Measurements from ENCODE around the gene SDK1. TPM values are rescaled to one million over a fixed set of nuclear protein-coding genes. Genes with fewer than 3 reads are reported as not detected.

The SDK1 gene
- total RNA-seq, 4 donors from 2014 or later: 1.2 to 1.8 (median 1.5) TPM

GRCh38 chr7:4000934-4001333 is 699.9 kb downstream of the SDK1 start:
- DNase-seq (no peak), ATAC-seq (no peak)
- intact Hi-C loops (cut with DNase I; ENCODE audit: low total_unique reads): no loop called here
- no peak for TF ChIP-seq POLR2A (IDR thresholded peaks at IDR 0.05)
- TF ChIP-seq, protein P1, sequence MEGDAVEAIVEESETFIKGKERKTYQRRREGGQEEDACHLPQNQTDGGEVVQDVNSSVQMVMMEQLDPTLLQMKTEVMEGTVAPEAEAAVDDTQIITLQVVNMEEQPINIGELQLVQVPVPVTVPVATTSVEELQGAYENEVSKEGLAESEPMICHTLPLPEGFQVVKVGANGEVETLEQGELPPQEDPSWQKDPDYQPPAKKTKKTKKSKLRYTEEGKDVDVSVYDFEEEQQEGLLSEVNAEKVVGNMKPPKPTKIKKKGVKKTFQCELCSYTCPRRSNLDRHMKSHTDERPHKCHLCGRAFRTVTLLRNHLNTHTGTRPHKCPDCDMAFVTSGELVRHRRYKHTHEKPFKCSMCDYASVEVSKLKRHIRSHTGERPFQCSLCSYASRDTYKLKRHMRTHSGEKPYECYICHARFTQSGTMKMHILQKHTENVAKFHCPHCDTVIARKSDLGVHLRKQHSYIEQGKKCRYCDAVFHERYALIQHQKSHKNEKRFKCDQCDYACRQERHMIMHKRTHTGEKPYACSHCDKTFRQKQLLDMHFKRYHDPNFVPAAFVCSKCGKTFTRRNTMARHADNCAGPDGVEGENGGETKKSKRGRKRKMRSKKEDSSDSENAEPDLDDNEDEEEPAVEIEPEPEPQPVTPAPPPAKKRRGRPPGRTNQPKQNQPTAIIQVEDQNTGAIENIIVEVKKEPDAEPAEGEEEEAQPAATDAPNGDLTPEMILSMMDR (IDR thresholded peaks at IDR 0.05 in 4 of 5, conservative IDR thresholded peaks at IDR 0.05 in 1 of 5): no peak
- Histone ChIP-seq H3K27ac (no peak overlapping the region), H3K4me3 (no peak overlapping the region), H3K9me3 (no peaks in the 10 kb centered on the region), H3K36me3 (no peaks in the 10 kb centered on the region), H3K4me1 (no peaks in the 10 kb centered on the region), H3K27me3 (no peaks in the 10 kb centered on the region)
- in situ Hi-C loops (cut with MboI; ENCODE audit: low sequenced_read_pairs in 4 of 4): no loop called here

DNA sequence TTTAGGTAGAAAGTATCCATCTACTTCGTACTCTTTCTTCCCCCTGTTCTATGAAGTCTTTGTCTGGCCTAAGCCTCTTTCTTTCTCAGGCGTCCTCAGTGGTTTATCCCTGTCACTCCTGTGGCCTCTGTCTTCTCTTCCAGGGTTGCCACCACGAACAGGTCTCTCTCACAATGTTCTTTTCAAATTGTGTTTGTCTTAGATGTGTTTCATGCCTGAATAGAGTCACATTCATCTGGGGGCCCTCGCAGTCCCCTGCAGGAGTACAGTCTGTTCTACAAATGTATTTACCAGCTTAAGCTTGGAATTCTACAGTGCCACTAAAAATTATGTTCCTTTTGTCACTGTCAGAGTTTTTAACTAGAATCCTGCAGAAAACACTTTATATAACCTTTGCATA is 700.7 kb downstream of the SDK1 start:
- DNase-seq: no peak
- no peaks in the 10 kb centered on the region for H3K36me3 ChIP-seq
- H3K4me3 ChIP-seq: no peak overlapping the region
- intact Hi-C loops (cut with DNase I; ENCODE audit: low total_unique reads) (no loop called here), in situ Hi-C loops (cut with MboI; ENCODE audit: low sequenced_read_pairs in 4 of 4) (no loop called here)
- H3K27ac ChIP-seq: no peak overlapping the region
- no peaks in the 10 kb centered on the region for H3K9me3 ChIP-seq
- H3K27me3 ChIP-seq: no peaks in the 10 kb centered on the region
- no peak for TF ChIP-seq POLR2A (IDR thresholded peaks at IDR 0.05)
- TF ChIP-seq, protein P1 (IDR thresholded peaks at IDR 0.05 in 4 of 5, conservative IDR thresholded peaks at IDR 0.05 in 1 of 5): no peak
- H3K4me1 ChIP-seq: no peaks in the 10 kb centered on the region
- ATAC-seq: no peak

GRCh38 chr7:4003503-4003902 is 702.5 kb downstream of the SDK1 start:
- ATAC-seq (no peak), DNase-seq (no peak)
- Histone ChIP-seq H3K4me3 (no peak overlapping the region), H3K36me3 (no peaks in the 10 kb centered on the region), H3K9me3 (no peaks in the 10 kb centered on the region), H3K4me1 (no peaks in the 10 kb centered on the region), H3K27ac (no peak overlapping the region), H3K27me3 (peaks cover 0 to 4% (median 2%) of the 10 kb centered on the region in 3 donors)
- in situ Hi-C loops (cut with MboI; ENCODE audit: low sequenced_read_pairs in 4 of 4) (no loop called here), intact Hi-C loops (cut with DNase I; ENCODE audit: low total_unique reads) (no loop called here)
- no peak for TF ChIP-seq POLR2A (IDR thresholded peaks at IDR 0.05)
- TF ChIP-seq, protein P1 (IDR thresholded peaks at IDR 0.05 in 4 of 5, conservative IDR thresholded peaks at IDR 0.05 in 1 of 5): no peak

DNA sequence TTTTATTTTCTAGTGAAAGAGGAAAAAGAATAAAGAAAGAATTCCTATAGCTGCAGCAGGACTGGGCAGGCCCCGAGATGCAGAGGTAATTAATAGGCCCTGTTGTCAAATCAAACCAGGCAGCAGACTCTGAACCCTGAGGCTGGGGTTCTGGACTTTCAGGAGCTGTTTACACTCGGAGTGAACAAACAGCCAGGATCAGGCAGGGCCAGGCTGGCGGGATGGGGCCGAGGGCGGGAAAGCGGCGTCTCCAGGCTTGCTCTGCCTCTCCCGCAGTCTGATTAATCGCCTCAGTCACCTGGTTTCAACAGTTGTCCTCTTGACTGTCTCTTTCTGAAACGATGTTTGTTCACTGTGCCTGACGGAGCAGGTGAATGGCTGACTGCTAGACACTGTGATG is 705.6 kb downstream of the SDK1 start:
- Histone ChIP-seq H3K9me3 (no peaks in the 10 kb centered on the region), H3K4me1 (no peaks in the 10 kb centered on the region), H3K27ac (no peak overlapping the region), H3K36me3 (no peaks in the 10 kb centered on the region), H3K4me3 (no peak overlapping the region), H3K27me3 (peaks cover 0 to 14% (median 5%) of the 10 kb centered on the region in 3 donors)
- no peak for ATAC-seq
- intact Hi-C loops (cut with DNase I; ENCODE audit: low total_unique reads) (no loop called here), in situ Hi-C loops (cut with MboI; ENCODE audit: low sequenced_read_pairs in 4 of 4) (no loop called here)
- TF ChIP-seq, protein P1 (IDR thresholded peaks at IDR 0.05 in 4 of 5, conservative IDR thresholded peaks at IDR 0.05 in 1 of 5): no peak
- no peak for TF ChIP-seq POLR2A (IDR thresholded peaks at IDR 0.05)
- no peak for DNase-seq
